Measurements from ENCODE around the gene NCOR2.

Gene NCOR2

GRCh38 chr12:124531906-124532305, 35.5 kb downstream of the NCOR2 start:
- no peak for TF ChIP-seq Cebpa-rat (IDR thresholded peaks at IDR 0.05)
- Histone ChIP-seq H3K4me3 (no peak overlapping the region), H4K20me1 (peaks cover 90 to 100% (median 98%) of the 10 kb centered on the region in 11 experiments), H3K4me2 (peak overlapping the region; percentile 25 to 75 (median 64); a peak in 20 of 22 replicates), H3K27me3 (no peaks in the 10 kb centered on the region), H3K9ac (0 out of 22 replicates have a peak overlapping the region, but pooled peaks of 2 of the 11 experiments have one; percentile 19 to 50), H3K4me1 (peaks cover 41 to 84% (median 78%) of the 10 kb centered on the region in 10 experiments), H3K9me3 (replicated peaks in 1 of 11) (no peaks in the 10 kb centered on the region), H3K27ac (no peak overlapping the region), H3K36me3 (peaks cover 0 to 56% (median 18%) of the 10 kb centered on the region in 11 experiments; a peak in 15 of 22 replicates)

- Histone ChIP-seq H3K4me3 (no peak overlapping the region), H3K4me2 (peak overlapping the region; percentile 25 to 75 (median 64)), H3K4me1 (peaks cover 42 to 84% (median 78%) of the 10 kb centered on the region in 10 experiments), H3K36me3 (peaks cover 0 to 56% (median 18%) of the 10 kb centered on the region in 11 experiments; a peak in 16 of 22 replicates), H3K27ac (peak overlapping the region in 3 of 11 experiments; percentile 22 to 40 (median 27); a peak in 1 of 22 replicates), H4K20me1 (peaks cover 90 to 100% (median 98%) of the 10 kb centered on the region in 11 experiments), H3K9me3 (replicated peaks in 1 of 11) (no peaks in the 10 kb centered on the region), H3K9ac (peak overlapping the region in 6 of 11 experiments; percentile 7 to 54 (median 46); a peak in 8 of 22 replicates), H3K27me3 (no peaks in the 10 kb centered on the region)
- no peak for TF ChIP-seq Cebpa-rat (IDR thresholded peaks at IDR 0.05)
Observed at GRCh38 chr12:124531281-124531745, 36.1 kb downstream of the NCOR2 start.

- no peaks in the 10 kb centered on the region for H3K27me3 ChIP-seq
Observed at GRCh38 chr12:124530637-124531263, 36.7 kb downstream of the NCOR2 start.

GRCh38 chr12:124529565-124530276, 37.7 kb downstream of the NCOR2 start:
- H3K4me3 ChIP-seq = no peak overlapping the region
- H3K4me2 ChIP-seq = peak overlapping the region in 9 of 11 experiments; percentile 67 to 95 (median 87); a peak in 14 of 22 replicates
- 0 out of 22 replicates have a peak overlapping the region, but pooled peaks of 1 of the 11 experiments have one; percentile 15 for H3K27ac ChIP-seq
- peaks cover 0 to 60% (median 13%) of the 10 kb centered on the region in 11 experiments; a peak in 16 of 22 replicates for H3K36me3 ChIP-seq
- H3K4me1 ChIP-seq = peaks cover 58 to 93% (median 88%) of the 10 kb centered on the region in 10 experiments
- no peaks in the 10 kb centered on the region for H3K27me3 ChIP-seq
- no peak for TF ChIP-seq Cebpa-rat (IDR thresholded peaks at IDR 0.05)
- H3K9me3 ChIP-seq (replicated peaks in 1 of 11) = no peaks in the 10 kb centered on the region
- no peak overlapping the region for H3K9ac ChIP-seq
- H4K20me1 ChIP-seq = peaks cover 90 to 100% (median 98%) of the 10 kb centered on the region in 11 experiments

More at GRCh38 chr12:124530637-124531263, 36.7 kb downstream of the NCOR2 start:
- Histone ChIP-seq H3K9me3 (replicated peaks in 1 of 11) (no peaks in the 10 kb centered on the region), H3K36me3 (peaks cover 0 to 60% (median 18%) of the 10 kb centered on the region in 11 experiments; a peak in 16 of 22 replicates), H3K4me1 (peaks cover 47 to 87% (median 81%) of the 10 kb centered on the region in 10 experiments), H3K4me2 (peak overlapping the region; percentile 25 to 75 (median 64); a peak in 19 of 22 replicates), H3K9ac (peak overlapping the region in 6 of 11 experiments; percentile 7 to 54 (median 46); a peak in 9 of 22 replicates), H3K4me3 (no peak overlapping the region), H4K20me1 (peaks cover 90 to 100% (median 98%) of the 10 kb centered on the region in 11 experiments), H3K27ac (peak overlapping the region in 3 of 11 experiments; percentile 22 to 40 (median 27); a peak in 2 of 22 replicates)
- TF ChIP-seq Cebpa-rat (IDR thresholded peaks at IDR 0.05) = no peak

- peak overlapping the region in 9 of 11 experiments; percentile 23 to 83 (median 62); a peak in 16 of 22 replicates for H3K27ac ChIP-seq
- H3K4me2 ChIP-seq = peak overlapping the region; percentile 61 to 95 (median 87)
- peaks cover 0 to 43% (median 0%) of the 10 kb centered on the region in 11 experiments; a peak in 8 of 22 replicates for H3K36me3 ChIP-seq
- H3K9me3 ChIP-seq (replicated peaks in 1 of 11) = no peaks in the 10 kb centered on the region
- peaks cover 89 to 100% (median 98%) of the 10 kb centered on the region in 11 experiments for H4K20me1 ChIP-seq
- H3K4me3 ChIP-seq = peak overlapping the region in 2 of 10 experiments; percentile 25 to 27; a peak in 2 of 20 replicates
- H3K4me1 ChIP-seq = peaks cover 75 to 98% (median 93%) of the 10 kb centered on the region in 10 experiments
- H3K27me3 ChIP-seq = no peaks in the 10 kb centered on the region
- no peak for TF ChIP-seq Cebpa-rat (IDR thresholded peaks at IDR 0.05)
- H3K9ac ChIP-seq = peak overlapping the region in 9 of 11 experiments; percentile 1 to 75 (median 42); a peak in 15 of 22 replicates
Observed at GRCh38 chr12:124527861-124528561, 39.4 kb downstream of the NCOR2 start.

- peak overlapping the region; percentile 13 to 95 (median 86); a peak in 18 of 22 replicates for H3K4me2 ChIP-seq
- peaks cover 82 to 100% (median 99%) of the 10 kb centered on the region in 11 experiments for H4K20me1 ChIP-seq
- H3K4me3 ChIP-seq = no peak overlapping the region
- no peaks in the 10 kb centered on the region for H3K9me3 ChIP-seq (replicated peaks in 1 of 11)
- no peaks in the 10 kb centered on the region for H3K27me3 ChIP-seq
- TF ChIP-seq Cebpa-rat (IDR thresholded peaks at IDR 0.05) = no peak
- H3K36me3 ChIP-seq = peaks cover 0 to 47% (median 0%) of the 10 kb centered on the region in 11 experiments; a peak in 7 of 22 replicates
- H3K9ac ChIP-seq = peak overlapping the region in 4 of 11 experiments; percentile 10 to 19 (median 14); a peak in 4 of 22 replicates
- peaks cover 89 to 100% (median 95%) of the 10 kb centered on the region in 10 experiments for H3K4me1 ChIP-seq
- H3K27ac ChIP-seq = peak overlapping the region in 3 of 11 experiments; percentile 37 to 83 (median 72); a peak in 4 of 22 replicates
Observed at GRCh38 chr12:124525927-124526692, 41.3 kb downstream of the NCOR2 start.

- H3K27ac ChIP-seq = peak overlapping the region in 3 of 11 experiments; percentile 6 to 83 (median 37); a peak in 5 of 22 replicates
- peaks cover 89 to 100% (median 95%) of the 10 kb centered on the region in 10 experiments for H3K4me1 ChIP-seq
- H3K9me3 ChIP-seq (replicated peaks in 1 of 11) = no peaks in the 10 kb centered on the region
- no peak overlapping the region for H3K4me3 ChIP-seq
- peak overlapping the region in 10 of 11 experiments; percentile 4 to 95 (median 85); a peak in 15 of 22 replicates for H3K4me2 ChIP-seq
- TF ChIP-seq Cebpa-rat (IDR thresholded peaks at IDR 0.05) = no peak
- H3K36me3 ChIP-seq = peaks cover 0 to 43% (median 0%) of the 10 kb centered on the region in 11 experiments; a peak in 7 of 22 replicates
- no peaks in the 10 kb centered on the region for H3K27me3 ChIP-seq
- H4K20me1 ChIP-seq = peaks cover 82 to 100% (median 99%) of the 10 kb centered on the region in 11 experiments
- peak overlapping the region in 3 of 11 experiments; percentile 10 to 17 (median 14); a peak in 4 of 22 replicates for H3K9ac ChIP-seq
Observed at GRCh38 chr12:124525455-124525854, 42.0 kb downstream of the NCOR2 start.
